GM19193 (cell line): ENCODE results near the gene EML6.

Experiments
- POLR2A ChIP-seq: IDR thresholded peaks from 4 replicates; pipeline ENCODE4 v1.6.1; 2011; ENCODE audit not compliant: insufficient read depth, insufficient read length; ENCODE audit errors: extremely low read depth

Gene EML6

DNA sequence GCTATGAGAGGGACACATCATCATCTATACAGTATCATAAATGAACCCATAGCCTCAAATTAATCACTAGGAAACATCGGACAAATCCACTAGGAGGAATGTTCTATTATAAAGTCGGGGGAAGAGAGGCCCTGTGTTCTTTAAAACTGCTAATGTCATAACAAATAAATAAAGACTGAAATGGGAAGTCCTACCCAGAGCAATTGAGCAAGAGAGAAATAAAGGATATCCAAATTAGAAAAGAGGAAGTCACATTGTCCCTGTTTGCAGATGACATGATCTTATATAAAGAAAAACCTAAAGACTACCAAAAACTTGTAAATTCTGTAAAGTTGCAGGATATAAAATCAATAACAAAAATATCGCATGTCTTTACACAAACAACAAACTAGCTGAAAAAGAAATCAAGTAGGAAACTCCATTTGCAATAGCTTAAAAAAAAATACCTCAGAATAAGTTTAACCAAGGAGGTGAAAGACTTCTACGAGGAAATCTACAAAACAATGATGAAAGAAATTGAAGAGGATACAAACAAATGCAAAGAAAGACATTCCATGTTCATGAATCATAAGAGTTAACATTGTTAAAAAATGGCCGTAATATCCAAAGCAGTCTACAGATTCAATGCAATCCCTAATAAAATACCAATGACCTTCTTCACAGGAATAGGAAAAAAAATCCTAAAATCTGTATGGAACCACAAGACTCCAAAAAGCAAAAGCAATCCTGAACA, 296.2 kb downstream of the EML6 start:
- TF ChIP-seq POLR2A, result no peak
